Measurements from ENCODE around the gene NDRG4. TPM values are rescaled to one million over a fixed set of nuclear protein-coding genes. Genes with fewer than 3 reads are reported as not detected.

NDRG4 gene
- total RNA-seq, 1 experiment from 2014 or later = 8.6 TPM

- H3K4me1 ChIP-seq (ENCODE audit: control insufficient read depth in 1 of 2, insufficient read depth in 2 of 2, low read length in 2 of 2) = peaks cover 0 to 6% of the 10 kb centered on the region in 2 experiments; a peak in 2 of 4 replicates
- peak; percentile 46; the same call in 1 of the 2 replicates for ATAC-seq
- H3K4me3 ChIP-seq (replicated peaks in 1 of 2; ENCODE audit: low read depth in 1 of 2, low read length in 2 of 2) = no peak overlapping the region
- no peak overlapping the region for H2AFZ ChIP-seq (ENCODE audit: low read depth, low read length, poor library complexity, severe bottlenecking)
- 0 out of 2 replicates have a peak overlapping the region, but pooled peaks have one; percentile 12 for H3K4me2 ChIP-seq (ENCODE audit: low read length)
- no peak overlapping the region for H3K9ac ChIP-seq (ENCODE audit: low read length)
- H3K9me2 ChIP-seq (ENCODE audit: insufficient read depth) = no peaks in the 10 kb centered on the region
- H3K9me3 ChIP-seq (ENCODE audit: control insufficient read depth in 1 of 2, insufficient read depth in 1 of 2, low read depth in 1 of 2, low read length in 2 of 2) = no peaks in the 10 kb centered on the region
- ChIA-PET POLR2A (no interaction called here), CTCF (no interaction called here), RAD21 (ENCODE audit: low non-redundant PET in 1 of 2, low total read pairs in 2 of 2, uncharacterized antibody in 2 of 2, unreplicated experiment in 2 of 2) (no interaction called here)
- TF ChIP-seq CBX3 (IDR thresholded peaks at IDR 0.05; ENCODE audit: low read depth) (no peak), EZH2 (IDR thresholded peaks at IDR 0.05) (no peak), TCF7L2 (IDR thresholded peaks at IDR 0.05; ENCODE audit: borderline replicate concordance, extremely low read depth, insufficient read depth, insufficient read length) (no peak), EZH2phosphoT487 (IDR thresholded peaks at IDR 0.05; ENCODE audit: borderline replicate concordance) (no peak), ZBTB33 (IDR thresholded peaks at IDR 0.05; ENCODE audit: extremely low read depth, insufficient replicate concordance, low read length) (no peak)
- no peaks in the 10 kb centered on the region for H3K27me3 ChIP-seq (ENCODE audit: insufficient read depth, low read length)
- H3K36me3 ChIP-seq (ENCODE audit: control insufficient read depth in 1 of 2, insufficient read depth in 2 of 2, low read length in 2 of 2) = no peaks in the 10 kb centered on the region
- DNase-seq (ENCODE audit: low read depth, low spot score) = no peak
- intact Hi-C loops (cut with micrococcal nuclease) = no loop called here
- no peaks in the 10 kb centered on the region for H4K20me1 ChIP-seq (ENCODE audit: insufficient read depth)
- no peak overlapping the region for H3K27ac ChIP-seq (ENCODE audit: low read depth, low read length)
- no peaks in the 10 kb centered on the region for H3K79me2 ChIP-seq (ENCODE audit: insufficient read depth, low read length)
- no TSS peak for BruUV-seq (replicated peaks)
These were observed 48.0 kb upstream of the NDRG4 start for GRCh38 chr16:58451945-58452401.

- H3K9ac ChIP-seq (ENCODE audit: low read length) = no peak overlapping the region
- intact Hi-C loops (cut with micrococcal nuclease) = no loop called here
- H4K20me1 ChIP-seq (ENCODE audit: insufficient read depth) = no peaks in the 10 kb centered on the region
- no peak overlapping the region for H2AFZ ChIP-seq (ENCODE audit: low read depth, low read length, poor library complexity, severe bottlenecking)
- no peak for ATAC-seq
- no peaks in the 10 kb centered on the region for H3K9me3 ChIP-seq (ENCODE audit: control insufficient read depth in 1 of 2, insufficient read depth in 1 of 2, low read depth in 1 of 2, low read length in 2 of 2)
- H3K27me3 ChIP-seq (ENCODE audit: insufficient read depth, low read length) = no peaks in the 10 kb centered on the region
- POLR2A ChIA-PET = no interaction called here
- peaks cover 0 to 6% of the 10 kb centered on the region in 2 experiments; a peak in 2 of 4 replicates for H3K4me1 ChIP-seq (ENCODE audit: control insufficient read depth in 1 of 2, insufficient read depth in 2 of 2, low read length in 2 of 2)
- no peak overlapping the region for H3K4me2 ChIP-seq (ENCODE audit: low read length)
- DNase-seq (ENCODE audit: low read depth, low spot score) = no peak
- H3K27ac ChIP-seq (ENCODE audit: low read depth, low read length) = no peak overlapping the region
- no TSS peak for BruUV-seq (replicated peaks)
- CTCF ChIA-PET = no interaction called here
- H3K4me3 ChIP-seq (replicated peaks in 1 of 2; ENCODE audit: low read depth in 1 of 2, low read length in 2 of 2) = no peak overlapping the region
- RAD21 ChIA-PET (ENCODE audit: low non-redundant PET in 1 of 2, low total read pairs in 2 of 2, uncharacterized antibody in 2 of 2, unreplicated experiment in 2 of 2) = no interaction called here
- H3K9me2 ChIP-seq (ENCODE audit: insufficient read depth) = no peaks in the 10 kb centered on the region
- H3K36me3 ChIP-seq (ENCODE audit: control insufficient read depth in 1 of 2, insufficient read depth in 2 of 2, low read length in 2 of 2) = no peaks in the 10 kb centered on the region
- H3K79me2 ChIP-seq (ENCODE audit: insufficient read depth, low read length) = no peaks in the 10 kb centered on the region
- TF ChIP-seq MAX (IDR thresholded peaks at IDR 0.05) = no peak
- no peak for TF ChIP-seq EGR1 (IDR thresholded peaks at IDR 0.05; ENCODE audit: low read depth)
- no peak for TF ChIP-seq RAD21 (IDR thresholded peaks at IDR 0.05; ENCODE audit: low read depth)
- TF ChIP-seq ATF3 (IDR thresholded peaks at IDR 0.05) = no peak
- no peak for TF ChIP-seq ELF1 (IDR thresholded peaks at IDR 0.05; ENCODE audit: borderline replicate concordance, low read depth)
- no peak for TF ChIP-seq FOSL1 (IDR thresholded peaks at IDR 0.05; ENCODE audit: low read depth)
- TF ChIP-seq SP1 (IDR thresholded peaks at IDR 0.05; ENCODE audit: low read depth) = no peak
- no peak for TF ChIP-seq ZNF274 (IDR thresholded peaks at IDR 0.05; ENCODE audit: low read depth, low read length)
- TF ChIP-seq SIN3A (IDR thresholded peaks at IDR 0.05; ENCODE audit: low read depth) = no peak
- no peak for TF ChIP-seq ZFX (IDR thresholded peaks at IDR 0.05)
- TF ChIP-seq EZH2 (IDR thresholded peaks at IDR 0.05) = no peak
- no peak for TF ChIP-seq CBX3 (IDR thresholded peaks at IDR 0.05; ENCODE audit: low read depth)
- no peak for TF ChIP-seq JUND (IDR thresholded peaks at IDR 0.05)
- no peak for TF ChIP-seq TCF7L2 (IDR thresholded peaks at IDR 0.05; ENCODE audit: borderline replicate concordance, extremely low read depth, insufficient read depth, insufficient read length)
- no peak for TF ChIP-seq EZH2phosphoT487 (IDR thresholded peaks at IDR 0.05; ENCODE audit: borderline replicate concordance)
- TF ChIP-seq CTCF (IDR thresholded peaks at IDR 0.05 in 2 of 3, conservative IDR thresholded peaks at IDR 0.05 in 1 of 3; ENCODE audit: borderline replicate concordance in 1 of 3, insufficient read depth in 1 of 3, low read depth in 2 of 3, low read length in 2 of 3) = no peak
These were observed 47.3 kb upstream of the NDRG4 start for GRCh38 chr16:58452640-58453039.

Data from HCT116 (cell line).